B cell (primary cell): ENCODE data around the gene CWF19L2. TPM values are rescaled to one million over a fixed set of nuclear protein-coding genes. Genes with fewer than 3 reads are reported as not detected.

Experiments
- ATAC-seq: fragments of 200-7000 bp; cut with Tn5 transposase; one replicate; pipeline ENCODE4 v1.10.0; 2021; ENCODE audit warnings: low read depth, mild to moderate bottlenecking, moderate number of reproducible peaks, moderate library complexity
- CTCF ChIA-PET: fragments of 350-600 bp; sonication (Branson Sonifier 250); formaldehyde crosslinking; loops from one replicate; lab custom pipeline; 2021; ENCODE audit warnings: antibody characterized with exemption, inconsistent platforms; lab: Charles Lee
- POLR2A ChIA-PET: fragments of 350-600 bp; sonication (Branson Sonifier 250); formaldehyde crosslinking; loops from one replicate; lab custom pipeline; 2021; ENCODE audit warnings: antibody characterized with exemption; lab: Charles Lee
- DNase-seq: peaks from one replicate; pipeline ENCODE4 v3.0.0; 2013
- H2AFZ ChIP-seq: 2 replicates; pipeline ENCODE4 v1.6.1; 2012; ENCODE audit warnings: mild to moderate bottlenecking, low read depth, low read length; ENCODE audit not compliant: insufficient read depth, poor library complexity, severe bottlenecking
- H3K27ac ChIP-seq, 2 donors: 1 replicate in 1 of 2; 2 replicates in 1 of 2; pipeline ENCODE4 v1.5.1; 2012 to 2013; ENCODE audit warnings: low read length in 2 of 2, mild to moderate bottlenecking in 2 of 2, moderate library complexity in 1 of 2
- H3K27me3 ChIP-seq, 4 experiments: fragments of 200-600 bp in 1 of 4; sonication (generic) in 1 of 4; replicated peaks in 1 of 4; 1 replicate in 2 of 4; 2 replicates in 2 of 4; pipeline versions ENCODE4 v1.6.1 to v1.7.0; 2013 to 2016; ENCODE audit warnings: low read length in 3 of 4, mild to moderate bottlenecking in 2 of 4, mixed read lengths in 1 of 4, moderate library complexity in 1 of 4; ENCODE audit not compliant: insufficient read depth in 4 of 4, control insufficient read depth in 3 of 4; ENCODE audit errors: control extremely low read depth in 1 of 4
- H3K36me3 ChIP-seq, 2 experiments: replicated peaks in 1 of 2; 1 replicate in 1 of 2; 2 replicates in 1 of 2; pipeline versions ENCODE4 v1.6.1 to v1.7.1; 2013; ENCODE audit warnings: low read length in 1 of 2; ENCODE audit not compliant: insufficient read depth in 2 of 2, control insufficient read depth in 1 of 2; ENCODE audit errors: control extremely low read depth in 1 of 2, extremely low read depth in 1 of 2
- H3K4me1 ChIP-seq, 2 donors: fragments of 200-600 bp in 1 of 2; sonication (generic) in 1 of 2; 1 replicate in 1 of 2; 2 replicates in 1 of 2; pipeline versions ENCODE4 v1.5.1 to v1.6.1; 2013 to 2017; ENCODE audit warnings: low read length in 2 of 2; ENCODE audit not compliant: control insufficient read depth in 2 of 2, insufficient read depth in 2 of 2
- H3K4me2 ChIP-seq: replicated peaks from 2 replicates; pipeline ENCODE3; 2012; ENCODE audit warnings: mild to moderate bottlenecking, low read depth, low read length; ENCODE audit not compliant: poor library complexity, severe bottlenecking
- H3K4me3 ChIP-seq, 5 experiments: fragments of 200-600 bp in 1 of 5; sonication (generic) in 1 of 5; 1 replicate in 3 of 5; 2 replicates in 2 of 5; pipeline versions ENCODE4 v1.5.1 to v1.7.0; 2011 to 2016; ENCODE audit warnings: low read length in 4 of 5, mild to moderate bottlenecking in 4 of 5, low read depth in 2 of 5, control low read depth in 1 of 5, moderate library complexity in 1 of 5; ENCODE audit not compliant: insufficient read depth in 1 of 5; ENCODE audit errors: control extremely low read depth in 1 of 5, extremely low read depth in 1 of 5
- H3K79me2 ChIP-seq: fragments of 200-600 bp; sonication (generic); one replicate; pipeline ENCODE4 v1.6.0; 2016; ENCODE audit warnings: low read length; ENCODE audit not compliant: control insufficient read depth, insufficient read depth
- H3K9ac ChIP-seq: fragments of 200-600 bp; sonication (generic); 2 replicates; pipeline ENCODE4 v1.6.1; 2017; ENCODE audit warnings: mild to moderate bottlenecking, low read length, moderate library complexity
- H3K9me3 ChIP-seq, 3 donors: one replicate each; pipeline versions ENCODE4 v1.6.1 to v1.7.1; 2013; ENCODE audit warnings: low read length in 2 of 3; ENCODE audit not compliant: control insufficient read depth in 2 of 3, insufficient read depth in 1 of 3; ENCODE audit errors: control extremely low read depth in 1 of 3
- H4K20me1 ChIP-seq: 2 replicates; pipeline ENCODE4 v1.6.0; 2012; ENCODE audit warnings: mild to moderate bottlenecking, low read length; ENCODE audit not compliant: insufficient read depth, control insufficient read depth, poor library complexity, severe bottlenecking
- H3K27ac Mint-ChIP-seq: one replicate; pipeline ENCODE4 v1.8.0; 2021; ENCODE audit warnings: mixed read lengths
- H3K27me3 Mint-ChIP-seq: one replicate; pipeline ENCODE4 v1.8.0; 2021; ENCODE audit warnings: mixed read lengths
- H3K4me1 Mint-ChIP-seq: one replicate; pipeline ENCODE4 v1.8.0; 2021; ENCODE audit warnings: mixed read lengths
- H3K4me3 Mint-ChIP-seq: one replicate; pipeline ENCODE4 v1.8.0; 2021; ENCODE audit warnings: mixed read lengths
- H3K9me3 Mint-ChIP-seq: one replicate; pipeline ENCODE4 v1.8.0; 2022; ENCODE audit warnings: mixed read lengths; ENCODE audit not compliant: insufficient read depth
- CTCF ChIP-seq: fragments of 200-600 bp; IDR thresholded peaks from one replicate; pipeline ENCODE4 v1.8.0; 2022; ENCODE audit warnings: antibody characterized with exemption, mild to moderate bottlenecking
- EZH2 ChIP-seq: IDR thresholded peaks from 2 replicates; pipeline ENCODE4 v1.6.1; 2012; ENCODE audit warnings: borderline replicate concordance, low read depth, mild to moderate bottlenecking, moderate library complexity, low read length; ENCODE audit not compliant: insufficient read depth, poor library complexity, severe bottlenecking
- WGBS: methylation state at CpG from one replicate; pipeline ENCODE4 v1.1.5; 2013; ENCODE audit warnings: missing lambda C conversion rate; ENCODE audit not compliant: insufficient coverage; 5-methylcytosine and 5-hydroxymethylcytosine counted together
- intact Hi-C: fragments of 100-400 bp; cut with micrococcal nuclease; formaldehyde crosslinking; loops from one replicate; pipeline ENCODE4 v1.10.0; 2022
- polyA plus RNA-seq: library from polyadenylated mRNA; depleted of rRNA; stranded (reverse); fragments of >200 nt; gene quantifications from 2 replicates; pipeline ENCODE4 v1.2.3, GENCODE V29; 2012
- total RNA-seq, 2 donors: library from RNA; stranded (reverse); fragments of 120-200 nt in 1 of 2; gene quantifications; 1 replicate in 1 of 2; 2 replicates in 1 of 2; pipeline versions ENCODE4 v1.2.3 to v1.2.4, GENCODE V29; 2013 to 2022

CWF19L2 gene
- total and polyA plus RNA-seq, 2 donors (not counting 1 experiment from before 2014, with no cell fraction given): 2.4 to 44.3 TPM

DNA sequence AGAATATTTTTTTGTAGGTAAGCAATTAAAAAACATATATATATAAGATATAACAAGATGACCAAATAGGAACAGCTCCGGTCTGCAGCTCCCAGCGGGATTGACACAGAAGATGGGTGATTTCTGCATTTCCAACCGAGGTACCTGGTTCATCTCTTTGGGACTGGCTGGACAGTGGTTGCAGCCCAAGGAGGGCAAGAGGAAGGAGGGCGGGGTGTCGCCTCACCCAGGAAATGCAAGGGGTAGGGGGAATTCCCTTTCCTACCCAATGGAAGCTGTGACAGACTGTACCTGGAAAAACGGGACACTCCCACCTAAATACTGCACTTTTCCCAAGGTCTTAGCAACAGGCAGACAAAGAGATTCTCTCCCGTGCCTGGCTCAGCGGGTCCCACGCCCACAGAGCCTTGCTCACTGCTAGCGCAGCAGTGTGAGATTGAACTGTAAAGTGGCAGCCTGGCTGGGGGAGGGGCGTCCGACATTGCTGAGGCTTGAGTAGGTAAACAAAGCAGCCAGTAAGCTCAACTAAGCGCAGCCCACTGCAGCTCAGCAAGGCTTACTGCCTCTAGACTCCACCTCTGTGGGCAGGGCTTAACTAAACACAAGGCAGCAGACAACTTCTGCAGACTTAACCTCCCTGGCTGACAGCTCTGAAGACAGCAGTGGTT is 163.8 kb downstream of the CWF19L2 start:
- Histone ChIP-seq H3K4me2 (no peak overlapping the region), H3K27me3 (no peaks in the 10 kb centered on the region), H3K36me3 (peaks cover 0 to 9% of the 10 kb centered on the region in 2 experiments), H3K9ac (no peak overlapping the region), H3K9me3 (peaks cover 0 to 4% (median 2%) of the 10 kb centered on the region in 3 donors), H2AFZ (no peak overlapping the region), H4K20me1 (no peaks in the 10 kb centered on the region), H3K27ac (no peak overlapping the region), H3K79me2 (no peaks in the 10 kb centered on the region), H3K4me3 (no peak overlapping the region), H3K4me1 (no peaks in the 10 kb centered on the region)
- Mint-ChIP-seq H3K4me1 (no peaks in the 10 kb centered on the region), H3K9me3 (peaks cover 10% of the 10 kb centered on the region), H3K27me3 (no peaks in the 10 kb centered on the region), H3K4me3 (no peak overlapping the region), H3K27ac (no peak overlapping the region)
- no peak for DNase-seq
- intact Hi-C loops: no loop called here
- no peak for ATAC-seq
- WGBS: 97% methylated on average over 9 of the region's 13 CpGs
- POLR2A ChIA-PET: no interaction called here
- no peak for TF ChIP-seq CTCF
- no peak for TF ChIP-seq EZH2
- CTCF ChIA-PET: no interaction called here

GRCh38 chr11:107282195-107282594 is 175.4 kb downstream of the CWF19L2 start:
- H3K79me2 ChIP-seq: no peaks in the 10 kb centered on the region
- H3K9me3 Mint-ChIP-seq: peaks cover 8% of the 10 kb centered on the region
- no peaks in the 10 kb centered on the region for H3K4me1 Mint-ChIP-seq
- H3K4me3 Mint-ChIP-seq: no peak overlapping the region
- CTCF ChIA-PET: no interaction called here
- POLR2A ChIA-PET: no interaction called here
- H3K4me2 ChIP-seq: no peak overlapping the region
- H3K27me3 ChIP-seq: no peaks in the 10 kb centered on the region
- DNase-seq (no peak), ATAC-seq (no peak)
- no peak for TF ChIP-seq CTCF
- no peak for TF ChIP-seq EZH2
- no peak overlapping the region for H3K27ac ChIP-seq
- no peak overlapping the region for H3K4me3 ChIP-seq
- H3K36me3 ChIP-seq: no peaks in the 10 kb centered on the region
- no peak overlapping the region for H2AFZ ChIP-seq
- H3K27ac Mint-ChIP-seq: no peak overlapping the region
- H3K9ac ChIP-seq: no peak overlapping the region
- H3K27me3 Mint-ChIP-seq: no peaks in the 10 kb centered on the region
- peaks cover 0 to 5% (median 4%) of the 10 kb centered on the region in 3 donors for H3K9me3 ChIP-seq
- no peaks in the 10 kb centered on the region for H4K20me1 ChIP-seq
- intact Hi-C loops: no loop called here
- H3K4me1 ChIP-seq: no peaks in the 10 kb centered on the region
- WGBS: no CpG with 5 or more reads among the region's 1 CpG
